Smooth muscle cell of the brain vasculature (primary cell): ENCODE data around the gene ZNF492.
"Not testable (repeated sequence)": the region's sequence is repeated elsewhere in the genome, so short reads cannot be mapped to it uniquely, and the experiment has no call there.

Experiments
- DNase-seq: peaks from one replicate; pipeline ENCODE4 v3.0.0-alpha.2; 2012; ENCODE audit warnings: low read depth, low spot score

ZNF492 gene

DNA sequence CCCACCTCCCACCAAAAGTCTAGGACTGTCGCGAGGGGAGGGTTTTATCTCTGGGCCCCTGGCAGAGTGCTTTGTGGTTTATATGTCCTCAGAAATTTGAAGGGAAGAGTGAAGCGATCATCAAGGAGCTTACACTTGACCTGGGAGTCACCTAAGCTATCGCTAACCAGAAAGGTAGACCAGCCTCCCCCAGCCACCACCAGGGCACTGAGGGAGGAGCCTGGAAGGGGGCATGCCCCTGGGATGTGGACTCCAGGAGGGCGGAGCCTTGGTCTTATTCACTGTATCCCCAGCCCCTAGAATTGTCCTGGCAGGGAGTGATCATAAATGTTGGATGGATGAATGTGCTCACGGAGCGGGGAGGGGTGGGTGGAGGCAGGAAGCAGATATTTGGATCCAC, 16.9 kb upstream of the ZNF492 start:
- not testable (repeated sequence) for DNase-seq

DNA sequence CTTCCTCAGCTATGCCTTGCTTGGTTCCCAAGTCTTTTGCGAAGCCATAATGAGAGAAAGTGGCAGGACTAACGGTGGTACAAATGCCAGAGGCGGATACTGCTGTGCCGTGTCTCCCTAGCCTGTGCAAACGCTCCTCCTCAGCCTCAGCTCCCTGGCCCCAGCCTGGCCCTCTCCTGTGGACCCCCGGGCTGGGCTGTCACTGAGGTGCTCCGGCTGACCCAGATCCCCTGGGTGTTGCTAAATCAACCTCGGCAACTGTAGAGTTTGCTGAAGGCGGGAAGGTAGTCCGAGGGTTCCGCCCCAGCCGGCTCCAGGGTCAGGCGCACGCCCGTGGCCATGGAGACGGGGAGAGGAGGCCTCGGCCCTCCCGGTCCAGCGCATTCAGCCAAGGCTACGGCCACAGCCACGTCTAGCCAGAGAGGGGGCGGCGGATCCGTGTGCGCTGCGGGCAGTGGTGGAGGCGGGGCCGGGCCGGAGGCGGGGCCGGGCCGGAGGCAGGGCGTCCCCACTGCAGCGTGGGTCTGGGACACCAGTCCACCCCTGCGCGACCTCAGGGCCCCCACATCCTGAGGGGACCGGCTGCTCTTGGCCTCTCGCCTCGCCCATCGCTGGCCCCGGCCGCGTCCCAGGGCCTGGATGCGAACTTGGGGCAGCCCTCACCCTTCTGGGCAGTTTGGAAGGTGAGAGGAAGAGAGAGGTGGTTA, 16.4 kb upstream of the ZNF492 start:
- no peak for DNase-seq

DNA sequence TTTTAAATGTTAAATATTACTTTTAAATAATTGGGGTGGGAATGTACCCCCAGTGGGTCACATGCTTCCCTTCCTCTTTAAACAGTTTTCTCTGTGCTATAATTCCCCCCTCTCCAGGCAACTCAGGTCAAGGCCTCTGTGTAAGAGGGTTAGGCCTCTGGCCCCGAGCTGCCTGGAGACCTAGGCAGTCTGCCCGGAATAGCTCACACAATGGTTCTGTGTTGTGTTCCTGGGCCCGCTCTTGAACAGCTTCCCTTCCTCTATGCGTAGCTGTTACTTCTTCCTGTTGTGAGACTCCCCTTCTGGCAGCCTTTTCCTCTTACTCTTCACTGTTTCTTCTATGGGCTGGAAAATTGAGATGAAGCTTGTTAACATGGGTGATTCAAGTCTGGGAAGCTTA, 14.8 kb upstream of the ZNF492 start:
- no peak for DNase-seq

DNA sequence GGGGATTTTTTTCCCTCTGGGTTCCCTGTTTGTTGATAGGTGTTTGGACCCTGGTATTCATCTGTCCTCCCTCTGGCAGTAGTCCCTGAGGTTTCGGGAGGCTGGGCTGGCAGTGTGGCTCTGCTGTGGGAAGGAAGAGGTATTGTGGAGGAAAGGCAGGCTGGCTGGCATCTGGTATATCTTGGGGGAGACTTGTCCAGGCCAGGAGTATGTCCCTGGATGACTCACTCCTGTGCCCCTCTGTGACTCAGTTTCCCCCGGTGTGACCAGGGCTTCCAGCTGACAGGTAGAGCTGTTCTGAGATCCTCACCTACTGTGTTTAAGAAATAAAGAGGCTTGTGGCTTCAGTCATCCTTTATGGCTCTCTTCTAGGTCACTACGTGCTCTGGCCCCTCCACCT, 14.2 kb upstream of the ZNF492 start:
- no peak for DNase-seq

- DNase-seq = no peak
These were observed 13.7 kb upstream of the ZNF492 start for GRCh38 chr19:22620401-22620800.

GRCh38 chr19:22620912-22621311, 13.2 kb upstream of the ZNF492 start:
- no peak for DNase-seq

DNA sequence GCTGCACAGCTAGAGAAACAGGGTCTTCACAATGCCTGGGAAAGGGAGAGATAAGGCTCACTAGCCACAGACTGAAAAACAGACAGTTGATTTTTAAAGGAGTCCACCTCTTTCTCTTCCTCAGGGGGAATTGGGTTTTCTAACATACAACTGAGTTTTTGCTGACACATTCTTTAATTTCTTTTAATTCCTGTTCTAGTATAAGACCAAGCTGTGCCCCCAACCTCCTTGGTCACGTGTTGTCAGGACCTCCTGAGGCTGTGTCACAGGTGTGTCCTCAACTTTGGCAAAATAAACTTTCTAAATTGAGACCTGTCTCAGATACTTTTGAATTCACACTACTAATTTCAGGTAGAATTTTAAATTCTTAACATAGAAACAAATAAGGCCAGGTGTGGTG, 12.1 kb upstream of the ZNF492 start:
- no peak for DNase-seq

DNA sequence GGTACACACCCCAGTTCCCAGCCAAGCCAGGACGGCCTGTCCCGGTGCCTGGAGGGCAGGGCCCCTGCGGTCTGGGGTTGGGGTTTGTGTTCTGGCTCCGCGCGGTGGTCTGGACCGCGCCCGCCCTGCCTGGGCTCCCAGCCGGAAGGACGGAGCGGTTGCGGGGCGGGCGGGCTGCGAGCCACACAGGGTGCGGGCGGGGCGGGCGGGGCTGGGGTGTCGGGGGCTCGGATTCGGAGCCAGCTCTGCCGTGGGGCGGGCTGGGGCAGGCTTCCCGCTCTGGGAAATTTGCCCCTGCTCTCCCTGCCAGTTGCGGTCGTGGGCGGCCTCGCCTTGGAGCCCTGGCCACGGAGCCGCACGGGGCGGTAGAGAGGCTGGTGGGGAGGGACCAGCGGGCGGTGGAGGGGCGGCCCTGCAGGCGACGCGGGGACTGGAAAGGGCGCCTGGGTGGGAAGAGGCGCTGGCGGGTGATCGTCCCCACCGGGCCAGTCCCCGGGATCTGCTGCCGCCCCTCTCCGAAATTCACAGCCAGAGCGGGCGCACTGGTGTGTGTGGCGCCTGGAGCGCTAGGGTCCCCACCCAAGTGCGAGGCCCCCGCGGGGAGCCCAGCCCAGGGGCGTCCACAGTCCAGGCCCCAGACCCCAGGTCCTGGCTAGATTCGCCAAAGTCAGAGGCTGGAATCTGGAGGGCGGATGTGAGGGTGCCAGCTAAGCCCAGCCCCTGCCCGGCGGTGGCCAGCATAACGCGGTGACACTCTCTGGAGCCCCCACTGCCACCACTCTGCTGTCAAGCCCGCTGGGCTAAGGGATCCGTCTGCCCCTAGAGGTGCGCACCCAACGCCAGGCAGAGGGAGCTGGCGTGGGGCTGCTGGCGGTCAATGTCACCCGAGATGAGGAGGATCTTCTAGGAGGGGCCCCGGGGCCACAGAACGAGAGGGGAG, 11.0 kb upstream of the ZNF492 start:
- no peak for DNase-seq

- no peak for DNase-seq
These were observed 10.3 kb upstream of the ZNF492 start for GRCh38 chr19:22623841-22624221.

DNA sequence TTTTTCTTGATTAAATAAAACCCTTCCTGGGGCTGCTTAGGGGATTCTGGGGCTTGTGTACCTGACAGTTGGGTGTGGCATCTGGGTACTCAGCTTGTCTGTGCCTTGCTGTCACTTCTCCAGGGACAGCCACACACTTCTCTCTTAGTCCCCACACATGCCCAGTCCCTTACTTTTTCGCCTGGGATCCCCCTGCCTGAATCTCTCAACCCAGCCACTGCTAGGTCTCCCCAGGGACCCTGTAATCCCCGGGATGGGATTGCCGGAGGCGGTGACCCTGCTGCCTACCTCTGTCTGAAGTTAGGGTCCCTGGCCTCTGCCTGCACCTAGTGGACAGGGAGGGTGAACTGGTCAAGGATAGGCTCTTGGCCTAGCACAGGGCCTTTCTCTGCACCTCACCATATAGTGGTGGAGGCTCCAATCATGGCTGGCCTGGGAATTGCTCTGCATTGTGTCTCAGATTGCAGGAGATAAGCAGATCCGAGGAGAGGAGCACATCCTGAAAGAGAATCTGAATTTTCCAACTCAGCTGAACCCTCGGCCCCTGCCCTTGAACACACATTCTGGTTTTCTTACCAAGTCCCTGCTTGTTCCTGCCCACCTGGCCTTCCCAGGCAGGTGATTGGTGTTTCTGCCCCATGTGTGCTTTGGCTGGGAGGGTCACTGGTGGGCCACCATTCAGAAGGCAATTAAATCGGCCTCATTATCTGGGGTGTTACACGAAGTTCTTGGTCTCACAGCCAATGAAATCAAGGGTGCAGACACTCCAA, 8.7 kb upstream of the ZNF492 start:
- DNase-seq = no peak

DNA sequence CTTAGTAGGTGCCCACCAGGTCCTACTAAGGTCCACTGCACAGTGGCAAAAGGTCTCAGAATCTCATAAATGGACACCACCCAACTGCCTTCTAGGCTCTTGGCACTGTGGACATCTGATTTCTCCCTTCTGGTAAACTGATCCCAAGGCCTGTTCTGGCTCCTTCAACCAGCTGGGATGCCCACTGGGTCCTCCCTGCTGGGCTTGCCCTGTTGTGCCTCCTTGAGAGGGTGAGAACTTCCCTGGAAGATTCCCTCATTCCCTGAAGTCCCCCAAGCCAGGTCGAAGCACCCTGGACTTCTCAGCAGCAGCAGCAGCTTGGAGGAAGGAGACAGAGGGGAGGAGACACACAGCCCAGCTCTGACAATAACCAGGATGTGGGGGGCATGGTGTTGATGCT, 6.6 kb upstream of the ZNF492 start:
- DNase-seq = no peak

DNA sequence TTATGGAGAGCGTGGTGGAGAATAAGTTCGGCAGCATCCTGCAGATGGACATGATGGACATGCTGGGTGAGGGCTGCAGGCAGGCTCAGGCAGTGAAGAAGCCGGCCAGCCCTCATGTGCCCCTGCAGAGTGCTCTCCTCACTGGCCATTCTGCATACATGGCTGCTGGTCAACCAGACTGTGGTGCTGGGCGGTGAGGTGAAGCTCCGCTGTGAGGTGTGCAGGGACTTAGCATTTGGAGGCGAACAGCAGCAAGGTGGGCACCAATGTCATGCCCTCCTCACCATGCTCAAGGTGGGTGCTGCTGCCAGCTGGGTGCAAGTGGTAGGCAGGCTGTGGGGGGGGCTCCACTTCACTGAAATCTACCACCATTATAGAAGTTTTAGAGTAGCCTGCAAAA, 5.7 kb upstream of the ZNF492 start:
- no peak for DNase-seq

DNA sequence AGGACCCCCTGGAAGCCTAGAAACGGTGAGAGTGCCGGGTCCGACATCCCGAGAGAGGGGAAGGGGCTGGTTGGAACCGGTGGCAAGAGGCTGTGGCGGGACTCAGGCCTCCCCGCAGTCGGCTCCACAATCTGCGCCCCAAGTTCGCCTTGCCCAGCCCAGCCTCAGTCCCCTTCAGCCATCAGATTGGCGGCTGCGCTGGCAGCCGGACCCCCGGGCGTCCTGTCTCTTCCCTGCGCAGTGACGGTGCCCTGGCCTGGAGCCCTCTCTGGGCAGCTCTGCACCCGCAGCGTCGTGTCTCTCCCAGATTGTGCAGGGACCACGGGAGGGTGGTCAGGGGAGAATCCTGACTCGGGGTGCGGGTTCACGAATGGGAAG, 315 bp downstream of the ZNF492 start:
- DNase-seq = no peak

- DNase-seq = not testable (repeated sequence)
These were observed 51.4 kb downstream of the ZNF492 start for GRCh38 chr19:22685493-22685892.

- DNase-seq = not testable (repeated sequence)
These were observed 68.5 kb downstream of the ZNF492 start for GRCh38 chr19:22702661-22703060.

GRCh38 chr19:22703096-22703495, 69.0 kb downstream of the ZNF492 start:
- not testable (repeated sequence) for DNase-seq

DNA sequence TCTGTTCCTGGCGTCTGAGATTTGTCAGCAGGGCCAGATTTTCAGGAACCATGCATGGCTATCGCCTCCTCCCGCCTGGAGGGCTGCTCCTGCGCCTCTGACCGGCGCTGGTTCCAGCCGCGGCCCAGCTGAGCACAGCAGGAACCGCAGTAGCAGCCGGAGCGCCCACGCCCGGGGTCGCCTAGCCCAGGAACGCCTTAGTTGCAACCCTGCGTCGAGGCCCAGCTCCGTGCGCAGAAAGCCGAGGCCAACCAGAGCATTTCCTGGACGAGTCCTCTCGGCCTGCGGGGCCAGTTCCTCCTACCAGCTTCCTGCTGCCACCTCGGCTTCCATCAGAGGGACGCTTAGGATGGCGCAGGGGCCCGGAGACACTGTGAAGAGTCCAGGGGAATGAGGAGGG, 74.9 kb downstream of the ZNF492 start:
- no peak for DNase-seq
